SH-SY5Y (cell line): ENCODE data around the gene OSBPL8.

ENCODE experiments used
- GATA2 ChIP-seq: IDR thresholded peaks from 2 replicates; pipeline ENCODE4 v1.6.1; 2011; ENCODE audit warnings: mild to moderate bottlenecking, low read depth, low read length
- GATA3 ChIP-seq: IDR thresholded peaks from 2 replicates; pipeline ENCODE4 v1.6.1; 2011; ENCODE audit warnings: low read depth, mild to moderate bottlenecking, low read length, moderate library complexity

OSBPL8 gene

DNA sequence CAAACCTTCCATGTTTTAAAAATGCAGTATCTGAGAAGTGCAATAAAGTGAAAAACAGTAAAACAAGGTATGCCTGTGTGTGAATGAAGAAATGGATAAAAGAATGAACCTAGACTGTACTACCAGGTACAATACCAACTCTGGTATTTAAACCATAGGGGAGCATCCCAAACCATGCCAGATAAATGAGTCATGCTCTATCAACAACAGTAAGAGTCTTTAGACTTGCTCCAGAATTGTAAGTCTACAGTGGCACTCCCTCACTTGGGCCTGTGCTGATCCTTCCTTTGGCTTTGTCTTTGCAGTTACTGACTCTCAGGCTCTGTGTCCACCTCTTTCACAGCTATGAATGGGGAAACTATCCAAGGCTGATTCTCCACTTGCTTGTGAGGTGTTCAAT lies 249.5 kb downstream of the OSBPL8 start:
- TF ChIP-seq GATA2 (no peak), GATA3 (no peak)

DNA sequence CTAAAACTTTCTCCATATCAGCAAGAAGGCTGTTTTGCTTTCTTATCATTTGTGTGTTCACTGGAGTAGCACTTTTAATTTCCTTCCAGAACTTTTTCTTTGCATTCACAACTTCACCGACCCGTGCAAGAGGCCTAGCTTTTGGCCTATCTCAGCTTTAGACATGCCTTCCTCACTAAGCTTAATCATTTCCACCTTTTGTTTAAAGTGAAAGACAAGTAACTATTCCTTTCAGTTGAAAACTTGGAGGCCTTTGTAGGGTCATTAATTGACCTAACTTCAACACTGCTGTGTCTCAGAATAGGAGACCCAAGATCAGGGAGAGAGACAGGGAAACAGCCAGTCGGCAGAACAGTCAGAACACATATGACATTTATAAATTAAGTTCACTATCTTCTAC lies 250.7 kb downstream of the OSBPL8 start:
- TF ChIP-seq GATA2 (no peak), GATA3 (no peak)

DNA sequence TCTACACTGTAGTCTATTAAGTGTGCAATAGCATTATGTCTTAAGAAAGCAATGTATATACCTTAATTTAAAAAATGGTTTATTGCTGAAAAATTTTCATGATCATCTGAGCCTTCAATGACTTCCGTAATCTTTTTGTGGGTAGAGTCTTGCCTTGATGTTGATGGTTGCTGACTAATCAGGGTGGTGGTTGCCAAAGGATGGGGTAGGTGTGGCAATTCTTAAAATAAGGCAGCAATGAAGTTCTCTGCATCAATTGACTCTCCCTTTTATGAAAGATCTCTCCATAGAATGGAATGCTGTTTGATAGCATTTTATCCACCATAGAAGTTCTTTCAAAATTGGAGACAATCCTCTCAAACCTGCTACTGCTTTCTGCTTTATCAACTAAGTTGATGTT lies 252.5 kb downstream of the OSBPL8 start:
- TF ChIP-seq GATA2 (no peak), GATA3 (no peak)

DNA sequence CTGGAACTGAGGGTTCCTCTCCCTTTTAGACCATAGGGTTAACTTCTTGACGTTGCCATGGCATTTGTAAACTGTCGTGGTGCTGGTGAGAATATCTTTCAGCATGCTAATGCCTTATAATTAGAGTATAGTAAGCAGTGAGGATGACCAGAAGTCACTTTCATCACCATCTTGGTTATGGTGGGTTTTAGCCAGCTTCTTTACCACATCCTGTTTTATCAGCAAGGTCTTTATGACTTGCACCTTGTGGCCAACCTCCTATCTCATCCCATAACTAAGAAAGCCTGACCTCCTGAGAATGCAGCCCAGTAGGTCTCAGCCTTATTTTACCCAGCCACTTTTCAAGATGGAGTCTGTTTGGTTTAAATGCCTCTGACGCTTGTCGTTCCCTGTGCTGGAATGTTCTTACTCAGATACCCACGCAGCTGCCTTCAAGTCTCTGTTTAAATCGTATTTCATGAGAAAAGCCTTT lies 255.5 kb downstream of the OSBPL8 start:
- TF ChIP-seq GATA3 (no peak), GATA2 (no peak)

GRCh38 chr12:76303365-76303764 lies 256.2 kb downstream of the OSBPL8 start:
- TF ChIP-seq GATA2 (no peak), GATA3 (no peak)
